NCI-H460 (cell line): ENCODE measurements around the gene PLCL2. TPM values are rescaled to one million over a fixed set of nuclear protein-coding genes. Genes with fewer than 3 reads are reported as not detected.

ENCODE experiments used
- DNase-seq: peaks from one replicate; pipeline ENCODE4 v3.0.0-alpha.2; 2016; ENCODE audit warnings: low read depth; ENCODE audit errors: extremely low read depth
- total RNA-seq: library from RNA; depleted of rRNA; stranded (reverse); fragments of >200 nt; shearing (Covaris generic); gene quantifications from 2 replicates; pipeline ENCODE4 v1.2.3, GENCODE V29; 2014

The PLCL2 gene
- total RNA-seq, 1 experiment from 2014 or later = 3.8 TPM

DNA sequence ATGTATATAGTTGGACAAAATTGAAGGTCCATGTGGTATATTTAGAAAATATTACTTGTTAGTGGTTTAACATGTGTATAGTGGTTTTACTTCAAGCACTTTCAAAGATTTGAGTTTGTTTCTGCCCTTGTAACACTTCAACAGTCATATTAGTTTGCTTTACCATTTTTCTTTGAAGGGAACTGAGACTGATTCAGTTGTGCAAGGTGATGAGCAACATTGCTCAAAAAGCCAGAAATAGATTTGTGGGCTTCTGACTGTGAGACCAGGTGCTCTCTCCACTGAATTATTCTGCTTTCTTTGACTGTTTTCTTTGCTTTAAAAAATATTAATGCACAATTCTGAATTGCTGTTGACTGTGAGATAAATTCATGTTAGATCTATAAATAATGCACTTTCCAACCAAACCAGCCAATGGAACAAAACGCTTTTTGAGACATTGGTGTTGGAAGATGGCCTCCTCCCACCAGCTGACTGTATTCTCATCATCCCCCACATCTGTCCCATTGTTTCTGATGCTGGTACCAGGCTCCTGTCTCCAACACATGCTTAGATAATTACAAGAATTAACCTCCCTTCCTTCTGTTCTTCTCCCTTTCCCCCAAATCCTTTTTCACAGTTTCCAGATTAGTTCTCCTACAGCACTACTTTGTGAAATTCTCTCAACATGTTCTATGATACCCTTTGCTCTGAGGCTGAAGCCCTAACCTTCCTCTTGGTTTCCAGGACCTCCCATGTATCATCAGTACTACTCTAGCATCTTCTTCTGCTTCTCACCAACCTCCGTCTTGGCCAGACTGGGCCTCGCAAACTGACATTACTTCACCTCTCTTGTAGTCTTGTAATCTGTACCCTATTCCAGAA, 27.9 kb downstream of the PLCL2 start:
- no peak for DNase-seq

DNA sequence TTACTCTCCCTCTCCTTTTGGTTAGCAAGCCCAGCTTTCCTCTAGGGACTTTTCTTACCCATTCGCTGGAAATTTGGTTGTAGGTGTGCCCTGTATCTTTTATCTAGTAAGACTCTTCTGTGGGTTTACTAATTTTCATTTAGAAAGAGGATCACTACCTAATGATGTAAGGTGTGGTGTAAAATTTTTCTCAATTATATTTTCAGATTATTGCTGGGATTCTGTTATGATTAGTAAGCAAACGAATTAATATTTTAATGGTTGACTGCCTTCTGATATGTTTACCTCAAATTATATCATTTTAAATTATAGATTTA, 28.5 kb downstream of the PLCL2 start:
- no peak for DNase-seq

DNA sequence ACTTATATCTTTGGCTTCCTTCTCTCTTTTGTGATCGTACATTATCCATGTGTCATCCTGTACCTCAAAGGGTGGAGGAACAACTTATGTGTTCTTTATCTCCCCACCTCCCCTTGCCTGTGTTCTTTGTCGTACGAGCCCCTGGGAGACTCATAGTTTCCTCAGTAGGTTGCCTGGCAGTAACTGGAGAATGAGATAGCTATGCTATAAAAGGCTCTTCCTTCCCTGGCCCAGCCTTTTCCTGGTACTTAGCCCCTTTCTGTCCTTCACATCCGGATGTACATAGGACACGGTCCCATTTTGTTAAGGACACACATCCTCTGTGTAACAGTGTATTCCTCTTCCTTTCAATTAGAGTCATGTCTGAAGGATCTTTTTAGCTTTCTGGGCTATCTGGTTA, 32.1 kb downstream of the PLCL2 start:
- no peak for DNase-seq

DNA sequence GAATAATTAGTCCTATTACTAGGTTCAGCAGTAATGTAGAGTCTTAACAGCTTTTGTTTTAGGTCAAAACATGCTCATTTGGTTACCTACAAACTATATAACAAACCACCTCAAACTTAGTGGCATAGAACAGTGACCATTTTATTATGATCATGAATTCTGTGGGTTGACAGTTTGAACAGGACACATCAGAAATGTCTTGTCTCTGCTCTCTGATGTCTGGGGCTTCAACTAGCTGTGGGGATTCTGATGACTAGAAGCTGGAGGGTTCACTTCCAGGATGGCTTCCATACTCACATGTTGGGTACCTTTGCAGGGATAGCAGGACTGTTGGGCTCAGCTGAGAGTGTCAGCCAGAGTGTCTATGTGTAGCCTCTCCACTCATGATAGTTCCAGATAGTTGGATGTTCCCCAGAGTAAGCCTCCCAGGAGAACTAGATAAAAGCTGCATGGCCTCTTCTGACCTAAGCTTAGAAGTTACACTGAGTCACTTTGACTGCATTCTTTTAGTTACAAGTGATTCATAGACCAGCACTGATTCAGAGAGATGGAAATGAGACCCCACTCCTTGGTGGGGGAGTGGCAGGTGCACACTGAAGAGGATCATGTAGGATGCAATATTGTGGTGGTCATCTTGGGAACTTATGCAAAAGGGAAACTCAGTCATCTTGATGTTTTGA, 32.6 kb downstream of the PLCL2 start:
- DNase-seq = no peak

DNA sequence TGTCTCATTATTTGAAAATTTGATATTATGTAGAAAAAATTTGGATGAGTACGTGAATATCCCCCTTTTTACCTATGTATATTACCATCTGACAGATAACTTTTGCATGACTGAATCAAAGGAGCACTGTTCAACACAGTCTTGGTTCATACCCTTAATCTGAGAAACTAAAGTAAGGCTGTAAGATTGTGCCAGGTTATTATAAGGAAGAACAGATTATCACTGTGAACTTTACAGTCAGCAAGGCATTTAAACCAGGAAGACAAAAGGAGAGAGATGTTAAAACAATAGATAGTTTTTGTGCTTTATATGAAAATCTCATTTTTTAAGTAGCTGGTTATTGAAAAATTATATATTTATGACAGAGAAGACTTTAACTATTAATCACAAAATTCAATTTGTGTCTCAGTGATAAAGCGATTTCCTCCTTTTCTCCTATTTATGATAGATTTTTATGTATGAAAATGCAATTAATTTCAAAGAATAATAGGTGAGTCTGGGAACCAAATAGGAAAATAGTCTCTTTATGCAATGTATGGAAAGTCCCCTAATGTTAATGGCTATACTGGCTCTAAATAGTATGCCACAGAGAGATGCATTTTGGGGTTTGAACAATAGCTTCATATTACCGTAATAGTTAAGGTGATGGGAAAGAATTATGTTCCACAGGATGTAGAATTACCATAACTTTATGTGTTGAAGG, 33.4 kb downstream of the PLCL2 start:
- DNase-seq = no peak

DNA sequence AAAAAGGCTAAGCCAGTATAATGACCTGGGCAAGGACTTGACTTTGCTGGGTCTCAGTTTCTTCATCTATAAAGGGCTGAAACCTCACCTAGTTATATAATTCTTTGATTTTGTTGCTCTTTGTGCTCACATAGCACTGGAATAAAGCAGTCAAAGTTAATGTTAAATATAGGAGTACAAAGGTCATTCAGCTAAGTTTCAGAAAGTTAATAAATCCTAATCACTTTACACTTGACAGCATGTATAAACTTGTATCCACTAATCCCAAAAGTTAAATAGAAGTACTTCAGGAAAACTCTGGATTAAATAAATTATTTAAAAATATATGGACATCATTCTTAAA, 33.9 kb downstream of the PLCL2 start:
- no peak for DNase-seq

DNA sequence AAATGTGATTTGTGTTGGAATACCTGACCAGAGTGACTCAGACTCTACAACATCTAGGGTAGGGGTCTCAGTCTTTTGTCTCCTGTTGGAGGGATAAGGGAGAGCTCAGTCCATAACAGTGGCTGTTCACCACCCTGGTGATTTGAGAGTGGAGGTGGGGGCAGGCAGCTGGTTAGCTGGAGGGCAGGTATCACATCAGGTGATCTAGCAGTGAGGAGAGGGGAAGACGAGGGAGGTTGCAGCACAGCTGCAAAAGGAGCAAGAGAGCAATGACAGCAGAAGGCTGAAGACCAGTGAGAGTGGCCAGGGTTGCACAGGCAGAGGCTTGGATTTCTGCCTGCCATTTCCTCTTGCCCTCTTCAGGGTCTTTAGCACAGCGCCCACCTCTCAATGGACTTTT, 38.4 kb downstream of the PLCL2 start:
- DNase-seq = no peak

DNA sequence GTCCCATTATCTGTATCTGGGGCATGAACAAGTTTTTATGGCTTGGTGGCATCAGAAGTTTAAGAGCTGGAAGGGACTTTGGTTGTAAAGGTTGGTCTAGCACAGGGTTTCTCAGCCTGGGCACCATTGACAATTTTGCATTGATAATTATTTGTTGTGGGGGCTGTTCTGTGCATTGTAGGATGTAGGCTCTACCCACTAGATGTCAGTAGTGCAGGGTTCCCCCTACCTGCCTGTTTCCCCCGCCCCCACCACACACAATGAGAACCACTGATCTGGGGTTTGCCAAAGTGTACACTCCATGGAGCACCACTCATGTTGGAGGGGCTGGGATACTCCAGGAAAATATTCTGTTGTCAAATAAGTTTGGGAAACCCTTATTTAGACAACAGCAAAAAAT, 42.7 kb downstream of the PLCL2 start:
- DNase-seq = no peak

DNA sequence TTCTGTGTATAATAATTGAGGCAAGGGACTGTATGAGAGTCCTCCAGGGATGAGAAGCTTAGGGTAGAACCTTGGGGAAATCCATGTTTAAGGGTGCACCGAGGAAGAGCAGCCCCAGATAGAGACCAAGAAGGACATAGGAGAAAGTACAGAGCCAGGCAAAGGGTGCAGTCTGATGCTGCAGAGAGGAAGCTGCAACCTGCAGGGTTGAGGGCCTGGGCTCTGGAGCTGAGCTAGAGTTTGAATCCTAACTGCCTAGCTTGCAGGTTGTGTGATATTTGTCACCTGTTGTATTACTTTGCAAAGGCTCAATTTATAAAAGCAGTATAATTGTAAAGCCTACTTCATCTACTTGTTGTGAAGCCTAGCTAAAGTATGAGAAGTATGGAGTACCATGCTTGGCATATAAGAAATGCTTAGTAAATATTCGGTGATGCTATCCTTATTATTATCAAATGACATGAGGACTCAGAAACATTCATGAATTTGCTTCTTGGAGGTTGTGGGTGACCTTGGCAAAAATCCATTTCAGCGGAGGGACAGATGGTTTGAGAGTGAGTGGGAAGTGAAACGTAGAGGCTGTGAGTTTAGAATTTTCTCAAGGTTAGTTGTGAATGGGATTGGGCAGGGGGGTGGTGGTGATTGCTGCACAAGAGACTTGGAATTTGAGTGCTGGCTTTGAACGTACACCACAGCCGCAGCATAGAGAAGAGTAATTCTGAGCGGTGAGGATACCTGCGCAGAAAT, 43.8 kb downstream of the PLCL2 start:
- no peak for DNase-seq

DNA sequence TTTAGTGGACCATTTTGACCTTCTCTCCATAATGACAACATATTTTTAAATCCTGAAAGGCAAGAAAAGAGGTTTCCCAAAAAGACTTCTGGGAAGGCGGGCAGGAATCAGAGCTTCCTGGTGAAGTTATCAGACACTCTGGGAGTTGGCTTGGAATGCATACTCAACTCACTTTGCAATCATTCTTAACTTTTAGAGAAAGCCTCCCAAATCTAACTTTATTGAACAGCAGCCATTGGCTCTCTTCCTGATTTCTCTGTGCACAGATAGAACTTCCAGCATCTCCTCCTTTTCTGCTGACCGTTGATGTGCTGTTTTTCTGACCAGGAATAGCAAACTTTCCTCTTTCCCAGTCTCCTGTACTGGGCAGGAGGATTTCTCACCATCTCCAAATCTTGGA, 44.6 kb downstream of the PLCL2 start:
- DNase-seq = no peak

DNA sequence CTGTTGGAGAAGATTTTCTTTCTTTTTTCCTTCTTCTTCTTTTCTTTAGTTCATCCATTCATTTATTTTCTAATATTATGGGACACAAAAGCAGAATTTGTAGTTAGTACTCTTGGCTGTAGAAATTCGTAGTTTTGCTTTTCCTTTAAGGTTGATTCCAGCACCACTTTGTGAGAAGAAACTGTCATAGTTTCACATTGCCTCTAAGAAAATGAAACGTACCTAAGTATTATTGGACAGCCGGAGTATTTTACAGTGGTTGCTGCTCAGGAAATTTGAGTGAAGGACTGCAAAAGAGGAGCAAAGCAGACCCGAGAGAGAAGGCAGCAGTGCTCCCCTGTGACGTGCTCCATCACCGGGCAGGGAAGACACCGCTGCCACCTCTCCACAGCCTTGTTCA, 48.1 kb downstream of the PLCL2 start:
- no peak for DNase-seq

DNA sequence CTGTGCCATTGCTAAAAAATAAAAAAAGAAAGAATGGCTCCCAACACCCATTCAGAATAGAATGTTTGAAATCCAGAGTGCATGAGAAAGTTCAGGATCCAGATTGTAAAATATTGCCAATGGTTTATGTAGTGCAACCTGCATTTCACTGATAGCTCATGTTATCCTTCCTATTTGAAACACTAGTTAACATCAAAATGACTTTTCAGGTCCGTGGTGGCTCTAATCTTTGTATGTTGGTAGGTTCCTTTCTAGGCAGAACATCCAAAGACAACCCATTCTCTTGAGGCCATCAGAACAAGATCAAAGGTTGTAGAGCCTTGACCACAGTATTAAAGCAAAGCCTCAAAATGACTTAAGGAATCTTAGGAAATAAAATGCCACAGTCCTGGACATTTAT, 51.0 kb downstream of the PLCL2 start:
- DNase-seq = no peak

DNA sequence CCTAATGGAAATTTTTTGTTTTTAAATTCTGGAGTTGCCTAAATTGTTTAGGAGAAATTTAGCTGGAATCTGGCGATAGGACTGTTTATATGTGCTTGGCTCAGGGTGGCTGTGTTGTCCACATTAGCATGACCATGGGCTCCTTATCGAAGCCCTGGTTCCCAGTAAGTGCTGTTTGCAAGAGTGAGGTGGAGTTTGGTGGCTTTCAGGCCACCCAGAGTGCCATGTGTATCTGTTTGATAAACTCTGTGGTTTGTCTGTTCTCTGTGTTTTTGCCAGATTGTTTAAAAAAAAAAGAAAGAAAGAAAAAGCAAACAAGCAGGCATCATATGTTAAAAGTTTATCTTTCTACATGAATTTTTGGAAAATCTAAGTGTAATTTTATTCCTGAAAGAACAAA, 51.5 kb downstream of the PLCL2 start:
- DNase-seq = no peak

DNA sequence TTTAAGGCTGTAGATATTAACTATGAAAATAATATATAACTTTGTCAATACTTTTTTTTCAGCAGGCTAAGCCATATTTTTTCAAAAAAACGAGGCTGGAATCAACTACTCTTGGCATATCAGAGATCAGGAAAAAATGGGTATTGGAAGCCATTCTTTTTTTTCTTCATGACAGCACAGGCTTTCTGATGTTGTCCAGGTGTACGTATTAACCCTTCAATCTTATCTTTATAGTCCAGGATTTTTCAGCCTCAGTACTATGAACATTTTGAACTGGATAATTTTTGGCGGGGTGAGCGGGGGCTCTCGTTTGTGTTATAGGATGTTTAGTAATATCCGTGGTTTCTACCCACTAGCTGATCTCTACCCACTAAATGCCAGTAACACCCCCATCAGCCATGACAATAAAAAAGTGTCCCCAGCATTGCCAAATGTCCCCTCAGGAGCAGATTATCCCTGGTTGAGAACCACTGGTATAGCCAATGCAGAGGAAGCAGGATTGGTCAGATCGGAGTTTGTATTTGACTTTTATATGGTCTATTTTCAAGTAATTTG, 52.0 kb downstream of the PLCL2 start:
- no peak for DNase-seq

DNA sequence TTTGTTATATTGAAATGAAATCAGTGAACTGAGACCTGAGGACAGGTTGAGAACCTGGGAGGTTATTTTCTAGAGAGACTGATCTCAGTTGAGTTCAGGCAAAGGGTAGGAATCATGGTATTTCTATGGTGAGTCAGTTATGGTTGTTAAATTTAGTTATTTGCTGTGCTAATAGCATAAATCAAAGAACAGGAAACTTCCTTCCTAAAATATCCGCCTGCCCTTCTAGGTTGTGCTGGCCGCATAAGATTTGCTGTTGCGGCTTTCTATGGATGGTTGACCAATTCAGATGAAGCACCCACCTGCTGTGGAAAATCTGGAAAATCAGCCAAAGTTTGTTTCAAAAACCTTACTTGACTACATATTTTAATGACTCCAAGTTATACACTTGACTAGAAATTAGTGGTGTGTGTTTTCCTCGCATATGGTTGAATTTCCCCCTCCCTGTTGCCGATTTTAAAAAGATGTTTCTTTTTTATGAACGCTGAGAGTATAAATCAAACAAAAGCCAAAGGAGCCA, 52.6 kb downstream of the PLCL2 start:
- DNase-seq = no peak

DNA sequence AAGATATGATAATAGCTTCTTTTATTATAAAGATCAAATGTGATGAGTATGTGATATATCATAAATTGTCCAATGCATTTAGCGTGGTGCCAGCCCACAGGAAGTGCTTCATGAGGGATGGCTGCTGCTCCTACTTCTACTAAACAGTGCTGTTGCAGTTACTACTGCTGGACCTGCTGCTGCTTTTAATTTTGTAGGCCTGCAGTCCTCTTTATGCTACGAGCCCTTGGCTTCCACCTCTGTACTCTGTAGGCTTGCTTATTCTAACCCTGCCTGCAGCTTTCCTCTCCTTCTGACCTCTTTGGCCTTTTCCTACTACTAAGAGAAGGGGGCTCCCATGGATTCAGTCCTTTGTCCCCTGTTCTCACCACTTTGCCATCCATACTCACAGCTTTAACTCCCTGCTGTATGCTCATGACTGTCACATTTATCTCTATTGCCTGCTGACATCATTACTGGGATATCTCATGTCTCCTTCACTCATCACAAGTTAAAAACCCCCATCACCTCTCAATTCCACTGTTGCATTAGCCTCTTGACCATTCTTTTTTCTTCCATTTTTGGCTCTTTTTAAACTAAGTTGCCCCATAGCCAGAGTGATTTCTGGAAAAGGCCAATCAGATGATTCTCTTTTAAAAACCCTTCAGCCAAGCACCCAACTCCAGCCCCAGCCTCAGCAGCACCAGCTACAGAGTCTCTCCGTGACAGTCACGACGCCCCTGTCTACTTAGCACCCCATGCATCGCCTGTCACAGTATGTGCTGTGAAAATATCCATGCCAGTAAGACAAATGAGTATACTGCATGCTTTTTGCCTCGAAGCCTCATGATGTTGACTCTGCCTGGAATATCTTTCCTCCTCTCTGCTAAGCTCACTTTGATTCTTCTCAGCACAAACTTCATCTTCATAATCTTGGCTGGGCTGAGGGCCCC, 56.3 kb downstream of the PLCL2 start:
- no peak for DNase-seq

DNA sequence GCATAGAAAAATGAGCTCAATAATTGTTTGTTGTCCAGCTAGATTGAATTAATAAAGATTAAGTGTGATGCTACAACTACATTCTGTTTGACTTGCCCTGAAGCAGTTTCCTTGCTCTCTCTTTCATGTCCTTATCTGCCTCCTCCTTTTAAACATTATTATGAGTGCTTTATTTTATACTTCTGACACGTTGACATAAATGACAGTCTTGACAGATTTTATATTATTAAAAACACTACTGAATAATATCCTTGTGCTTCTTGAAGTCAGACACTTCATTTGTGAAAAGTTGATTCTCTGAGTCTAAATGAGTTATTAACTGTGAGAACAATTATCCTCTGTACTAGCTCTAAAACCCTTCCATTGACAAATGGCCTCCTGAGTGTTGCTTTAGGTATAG, 58.2 kb downstream of the PLCL2 start:
- no peak for DNase-seq

DNA sequence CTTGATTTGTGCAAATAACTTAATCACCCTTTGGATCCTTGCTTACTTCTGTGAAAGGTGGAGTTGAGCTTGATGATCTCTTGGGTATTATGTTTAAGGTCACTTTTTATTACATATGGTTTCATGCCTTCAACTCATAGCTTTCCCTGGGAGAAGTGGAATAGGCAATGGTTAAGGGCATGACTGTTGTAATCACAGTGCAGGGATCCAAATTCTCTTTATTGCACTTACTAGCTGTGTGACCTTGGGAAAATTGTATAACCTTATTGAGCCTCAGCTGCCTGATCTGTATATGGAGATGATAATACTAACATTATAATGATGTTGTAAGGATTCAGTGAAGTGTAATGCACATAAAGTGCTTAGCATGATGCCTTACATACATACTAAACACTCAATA, 59.1 kb downstream of the PLCL2 start:
- DNase-seq = no peak

DNA sequence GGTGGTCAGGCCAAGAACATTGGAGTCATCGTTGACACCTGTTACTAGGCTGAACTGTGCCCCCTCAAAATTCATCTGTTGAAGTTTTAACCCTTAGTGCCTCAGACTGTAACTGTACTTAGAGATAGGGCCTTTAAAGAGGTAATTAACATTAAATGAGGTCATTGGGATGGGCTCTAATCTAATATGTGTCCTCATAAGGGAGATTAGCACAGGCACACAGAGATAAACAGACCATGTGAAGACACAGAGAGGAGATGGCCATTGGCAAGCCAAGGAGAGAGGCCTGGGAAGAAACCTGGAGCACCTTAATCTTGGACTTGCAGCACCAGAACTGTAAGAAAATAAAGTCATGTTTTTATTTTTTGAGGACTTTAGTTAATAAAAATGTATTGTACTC, 59.6 kb downstream of the PLCL2 start:
- DNase-seq = no peak

DNA sequence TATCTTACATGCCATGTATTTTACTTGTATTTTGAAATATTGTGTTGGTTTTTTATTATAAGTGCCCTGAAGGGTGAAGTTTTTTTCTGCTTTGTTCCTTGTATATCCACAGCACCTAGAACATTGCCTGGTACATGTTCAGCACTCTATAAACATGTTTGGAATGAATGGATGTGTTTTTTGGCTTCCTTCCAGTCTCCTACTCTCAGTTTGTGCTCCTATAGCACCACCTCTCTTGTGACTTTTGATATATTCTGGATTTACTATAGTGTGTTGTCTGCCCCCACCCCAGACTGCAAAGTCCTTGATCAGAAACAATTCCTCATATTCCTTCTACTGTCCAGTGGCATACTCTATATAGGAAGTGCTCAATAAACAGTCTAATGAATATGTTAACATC, 60.6 kb downstream of the PLCL2 start:
- DNase-seq = no peak
